ENCODE results near the gene TNFAIP2.
"Not testable (repeated sequence)": the region's sequence is repeated elsewhere in the genome, so short reads cannot be mapped to it uniquely, and the experiment has no call there.

The TNFAIP2 gene

GRCh38 chr14:103109535-103110441 is 13.5 kb upstream of the TNFAIP2 start:
- DNase-seq: no peak

- DNase-seq: no peak
Measured at GRCh38 chr14:103110681-103111231, 12.5 kb upstream of the TNFAIP2 start.

GRCh38 chr14:103111232-103111868 is 11.9 kb upstream of the TNFAIP2 start:
- no peak for DNase-seq

- DNase-seq: no peak
Measured at GRCh38 chr14:103112400-103113243, 10.6 kb upstream of the TNFAIP2 start.

- no peak for DNase-seq
Measured at GRCh38 chr14:103113303-103113702, 10.0 kb upstream of the TNFAIP2 start.

GRCh38 chr14:103113774-103114173 is 9.5 kb upstream of the TNFAIP2 start:
- DNase-seq: no peak

- DNase-seq: not testable (repeated sequence)
Measured at GRCh38 chr14:103115086-103115679, 8.1 kb upstream of the TNFAIP2 start.

- no peak for DNase-seq
Measured at GRCh38 chr14:103115845-103116572, 7.3 kb upstream of the TNFAIP2 start.

GRCh38 chr14:103116636-103117035 is 6.6 kb upstream of the TNFAIP2 start:
- no peak for DNase-seq

GRCh38 chr14:103117499-103117898 is 5.8 kb upstream of the TNFAIP2 start:
- DNase-seq: not testable (repeated sequence)

GRCh38 chr14:103118018-103118662 is 5.1 kb upstream of the TNFAIP2 start:
- DNase-seq: no peak

GRCh38 chr14:103118663-103119404 is 4.4 kb upstream of the TNFAIP2 start:
- no peak for DNase-seq

GRCh38 chr14:103119527-103119926 is 3.7 kb upstream of the TNFAIP2 start:
- not testable (repeated sequence) for DNase-seq

GRCh38 chr14:103121121-103121845 is 2.0 kb upstream of the TNFAIP2 start:
- no peak for DNase-seq

- DNase-seq: no peak
Measured at GRCh38 chr14:103121846-103122584, 1.2 kb upstream of the TNFAIP2 start.

GRCh38 chr14:103122585-103122946 is 695 bp upstream of the TNFAIP2 start:
- no peak for DNase-seq

GRCh38 chr14:103123634-103124500 is 606 bp downstream of the TNFAIP2 start:
- no peak for DNase-seq

GRCh38 chr14:103124501-103125001 is 1.3 kb downstream of the TNFAIP2 start:
- DNase-seq: no peak
